Measurements from ENCODE around the gene RBMS1. TPM values are rescaled to one million over a fixed set of nuclear protein-coding genes. Genes with fewer than 3 reads are reported as not detected.

RBMS1 gene
- total RNA-seq, 1 donor from 2014 or later: 93.3 TPM

- no peaks in the 10 kb centered on the region for H3K36me3 ChIP-seq
- DNase-seq (ENCODE audit: extremely low spot score in 2 of 2): no peak
- peaks cover 37% of the 10 kb centered on the region for H3K4me1 ChIP-seq
- H3K4me3 ChIP-seq: no peak overlapping the region
- H3K27ac ChIP-seq: no peak overlapping the region
- H3K9me3 ChIP-seq: no peaks in the 10 kb centered on the region
- no peaks in the 10 kb centered on the region for H3K27me3 ChIP-seq
- intact Hi-C loops (cut with DNase I): no loop called here
- TF ChIP-seq POLR2AphosphoS5 (IDR thresholded peaks at IDR 0.05; ENCODE audit: insufficient read depth in 1 of 2, low read depth in 1 of 2) (no peak), POLR2A (IDR thresholded peaks at IDR 0.05) (no peak)
- TF ChIP-seq, protein P1, sequence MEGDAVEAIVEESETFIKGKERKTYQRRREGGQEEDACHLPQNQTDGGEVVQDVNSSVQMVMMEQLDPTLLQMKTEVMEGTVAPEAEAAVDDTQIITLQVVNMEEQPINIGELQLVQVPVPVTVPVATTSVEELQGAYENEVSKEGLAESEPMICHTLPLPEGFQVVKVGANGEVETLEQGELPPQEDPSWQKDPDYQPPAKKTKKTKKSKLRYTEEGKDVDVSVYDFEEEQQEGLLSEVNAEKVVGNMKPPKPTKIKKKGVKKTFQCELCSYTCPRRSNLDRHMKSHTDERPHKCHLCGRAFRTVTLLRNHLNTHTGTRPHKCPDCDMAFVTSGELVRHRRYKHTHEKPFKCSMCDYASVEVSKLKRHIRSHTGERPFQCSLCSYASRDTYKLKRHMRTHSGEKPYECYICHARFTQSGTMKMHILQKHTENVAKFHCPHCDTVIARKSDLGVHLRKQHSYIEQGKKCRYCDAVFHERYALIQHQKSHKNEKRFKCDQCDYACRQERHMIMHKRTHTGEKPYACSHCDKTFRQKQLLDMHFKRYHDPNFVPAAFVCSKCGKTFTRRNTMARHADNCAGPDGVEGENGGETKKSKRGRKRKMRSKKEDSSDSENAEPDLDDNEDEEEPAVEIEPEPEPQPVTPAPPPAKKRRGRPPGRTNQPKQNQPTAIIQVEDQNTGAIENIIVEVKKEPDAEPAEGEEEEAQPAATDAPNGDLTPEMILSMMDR (IDR thresholded peaks at IDR 0.05): no peak
These were observed 77.6 kb downstream of the RBMS1 start for GRCh38 chr2:160415991-160416390.

DNA sequence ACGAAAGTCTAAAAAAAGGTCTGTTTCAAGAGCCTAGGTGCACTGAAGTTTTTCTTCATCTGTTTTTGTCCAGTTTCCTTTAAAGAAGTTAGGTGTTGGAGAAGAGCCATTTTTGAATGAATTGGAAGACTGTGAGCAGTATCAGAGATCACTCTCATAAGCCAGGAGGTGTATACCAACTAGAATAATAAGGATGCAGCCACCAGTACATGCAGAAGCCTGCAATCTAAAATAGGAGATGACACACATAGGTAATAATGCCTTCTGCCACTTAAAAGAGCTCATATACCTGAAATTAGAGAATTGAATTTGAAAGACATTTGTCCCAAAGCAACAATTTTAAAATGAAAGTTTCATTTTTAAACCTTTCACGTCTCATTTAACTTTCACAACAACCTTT lies 81.7 kb downstream of the RBMS1 start:
- Histone ChIP-seq H3K4me1 (peaks cover 33% of the 10 kb centered on the region), H3K9me3 (no peaks in the 10 kb centered on the region), H3K36me3 (no peaks in the 10 kb centered on the region), H3K27me3 (no peaks in the 10 kb centered on the region), H3K4me3 (no peak overlapping the region), H3K27ac (no peak overlapping the region)
- DNase-seq (ENCODE audit: extremely low spot score in 2 of 2): no peak
- TF ChIP-seq POLR2A (IDR thresholded peaks at IDR 0.05) (no peak), POLR2AphosphoS5 (IDR thresholded peaks at IDR 0.05; ENCODE audit: insufficient read depth in 1 of 2, low read depth in 1 of 2) (no peak)
- TF ChIP-seq, protein P1 (IDR thresholded peaks at IDR 0.05): no peak
- intact Hi-C loops (cut with DNase I): no loop called here

DNA sequence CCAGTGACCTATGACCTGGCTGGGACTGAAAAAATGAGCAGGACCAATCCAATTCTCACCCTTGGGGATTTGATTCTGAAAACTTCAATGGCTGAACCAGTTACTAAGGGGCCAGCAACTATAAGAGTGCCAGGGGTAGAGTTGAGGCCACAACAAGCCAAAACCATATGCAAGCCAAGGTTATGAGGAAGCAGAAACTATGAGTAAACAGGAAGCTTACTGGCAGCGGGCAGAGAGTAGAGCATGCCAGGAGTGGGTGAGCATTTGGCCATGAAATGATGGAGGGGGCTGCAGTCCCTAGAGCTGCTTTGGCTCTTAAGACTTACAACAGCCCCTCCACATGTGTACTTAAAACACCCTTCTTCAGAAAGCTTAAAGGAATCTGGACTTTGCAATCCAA lies 82.4 kb downstream of the RBMS1 start:
- Histone ChIP-seq H3K27ac (no peak overlapping the region), H3K4me1 (peaks cover 37% of the 10 kb centered on the region), H3K36me3 (no peaks in the 10 kb centered on the region), H3K9me3 (no peaks in the 10 kb centered on the region), H3K4me3 (no peak overlapping the region), H3K27me3 (no peaks in the 10 kb centered on the region)
- no peak for TF ChIP-seq POLR2A (IDR thresholded peaks at IDR 0.05)
- TF ChIP-seq, protein P1 (IDR thresholded peaks at IDR 0.05): no peak
- TF ChIP-seq POLR2AphosphoS5 (IDR thresholded peaks at IDR 0.05; ENCODE audit: insufficient read depth in 1 of 2, low read depth in 1 of 2): no peak
- no peak for DNase-seq (ENCODE audit: extremely low spot score in 2 of 2)
- intact Hi-C loops (cut with DNase I): no loop called here

GRCh38 chr2:160409480-160409879 lies 84.1 kb downstream of the RBMS1 start:
- no peak overlapping the region for H3K27ac ChIP-seq

GRCh38 chr2:160408959-160409291 lies 84.7 kb downstream of the RBMS1 start:
- Histone ChIP-seq H3K4me3 (peak overlapping the region in 1 of 2 donors; percentile 90), H3K27ac (peak overlapping the region; percentile 84), H3K4me1 (peaks cover 59% of the 10 kb centered on the region), H3K9me3 (no peaks in the 10 kb centered on the region), H3K36me3 (no peaks in the 10 kb centered on the region), H3K27me3 (no peaks in the 10 kb centered on the region)
- TF ChIP-seq POLR2AphosphoS5 (IDR thresholded peaks at IDR 0.05; ENCODE audit: insufficient read depth in 1 of 2, low read depth in 1 of 2) (no peak), POLR2A (IDR thresholded peaks at IDR 0.05) (no peak)
- TF ChIP-seq, protein P1 (IDR thresholded peaks at IDR 0.05): no peak
- DNase-seq (ENCODE audit: extremely low spot score in 2 of 2): no peak
- intact Hi-C loops (cut with DNase I): loop anchor here (10.0 kb wide), 1 partner anchor 134 kb away; no protein-coding TSS in a partner anchor

More at GRCh38 chr2:160409480-160409879, 84.1 kb downstream of the RBMS1 start:
- Histone ChIP-seq H3K9me3 (no peaks in the 10 kb centered on the region), H3K4me1 (peaks cover 54% of the 10 kb centered on the region), H3K36me3 (no peaks in the 10 kb centered on the region), H3K27me3 (no peaks in the 10 kb centered on the region), H3K4me3 (no peak overlapping the region)
- no peak for DNase-seq (ENCODE audit: extremely low spot score in 2 of 2)
- intact Hi-C loops (cut with DNase I): loop anchor here (10.0 kb wide), 1 partner anchor 135 kb away; no protein-coding TSS in a partner anchor
- TF ChIP-seq, protein P1 (IDR thresholded peaks at IDR 0.05): no peak
- TF ChIP-seq POLR2A (IDR thresholded peaks at IDR 0.05) (no peak), POLR2AphosphoS5 (IDR thresholded peaks at IDR 0.05; ENCODE audit: insufficient read depth in 1 of 2, low read depth in 1 of 2) (no peak)

All from vagina (tissue), 2 donors.